GM12891 (cell line): ENCODE results near the gene SDK1.
"Not testable (repeated sequence)": the region's sequence is repeated elsewhere in the genome, so short reads cannot be mapped to it uniquely, and the experiment has no call there.

Experiments
- DNase-seq: peaks from one replicate; pipeline ENCODE4 v3.0.0; 2011; ENCODE audit warnings: low spot score; ENCODE audit not compliant: insufficient read length
- FAIRE-seq: peaks from 2 replicates; lab custom pipeline; 2011; peaks lifted over from hg19 to GRCh38; lab: Jason Lieb, UNC
- PAX5 ChIP-seq: IDR thresholded peaks from 2 replicates; pipeline ENCODE4 v1.6.1; 2011; ENCODE audit warnings: low read length, moderate library complexity, mild to moderate bottlenecking; ENCODE audit not compliant: insufficient read depth, severe bottlenecking
- POLR2A ChIP-seq: IDR thresholded peaks from 2 replicates; pipeline ENCODE4 v1.6.1; 2011; ENCODE audit warnings: low read depth, low read length, control low read depth
- POLR2AphosphoS5 ChIP-seq: IDR thresholded peaks from 2 replicates; pipeline ENCODE4 v1.6.1; 2011; ENCODE audit warnings: low read depth, low read length, control low read depth
- POU2F2 ChIP-seq: IDR thresholded peaks from 2 replicates; pipeline ENCODE4 v1.6.1; 2011; ENCODE audit warnings: low read depth, mild to moderate bottlenecking, control low read depth, low read length, moderate library complexity
- SPI1 ChIP-seq: IDR thresholded peaks from 2 replicates; pipeline ENCODE4 v1.6.1; 2011; ENCODE audit warnings: low read depth, low read length, control low read depth
- TAF1 ChIP-seq: IDR thresholded peaks from 2 replicates; pipeline ENCODE4 v1.6.1; 2011; ENCODE audit warnings: low read depth, low read length, control low read depth

The SDK1 gene

GRCh38 chr7:3683546-3684539 is 382.8 kb downstream of the SDK1 start:
- FAIRE-seq, result no peak

GRCh38 chr7:3688071-3688470 is 387.0 kb downstream of the SDK1 start:
- FAIRE-seq (no peak), DNase-seq (no peak)
- TF ChIP-seq POLR2AphosphoS5, result no peak
- TF ChIP-seq TAF1, result no peak
- no peak for TF ChIP-seq POLR2A
- TF ChIP-seq PAX5, result no peak
- no peak for TF ChIP-seq SPI1
- TF ChIP-seq POU2F2, result no peak

More at GRCh38 chr7:3683546-3684539, 382.8 kb downstream of the SDK1 start:
- TF ChIP-seq PAX5 (no peak), POU2F2 (no peak), POLR2A (no peak), TAF1 (no peak), POLR2AphosphoS5 (no peak), SPI1 (no peak)
- DNase-seq, result no peak

GRCh38 chr7:3688842-3689241 is 387.8 kb downstream of the SDK1 start:
- no peak for TF ChIP-seq POLR2AphosphoS5
- TF ChIP-seq TAF1, result no peak
- TF ChIP-seq POU2F2, result no peak
- no peak for TF ChIP-seq SPI1
- no peak for TF ChIP-seq PAX5
- TF ChIP-seq POLR2A, result no peak
- no peak for DNase-seq
- FAIRE-seq, result no peak

GRCh38 chr7:3691478-3692158 is 390.6 kb downstream of the SDK1 start:
- no peak for TF ChIP-seq POLR2A
- TF ChIP-seq POU2F2, result no peak
- no peak for TF ChIP-seq TAF1
- TF ChIP-seq SPI1, result no peak
- TF ChIP-seq POLR2AphosphoS5, result no peak
- no peak for TF ChIP-seq PAX5
- DNase-seq (no peak), FAIRE-seq (no peak)

- FAIRE-seq (no peak), DNase-seq (no peak)
- no peak for TF ChIP-seq TAF1
- TF ChIP-seq POLR2AphosphoS5, result no peak
- TF ChIP-seq POU2F2, result no peak
- TF ChIP-seq PAX5, result no peak
- TF ChIP-seq SPI1, result no peak
- TF ChIP-seq POLR2A, result no peak
Measured at GRCh38 chr7:3695602-3696001, 394.6 kb downstream of the SDK1 start.

- FAIRE-seq (no peak), DNase-seq (no peak)
- no peak for TF ChIP-seq POLR2AphosphoS5
- TF ChIP-seq POU2F2, result no peak
- no peak for TF ChIP-seq POLR2A
- TF ChIP-seq PAX5, result no peak
- no peak for TF ChIP-seq SPI1
- TF ChIP-seq TAF1, result no peak
Measured at GRCh38 chr7:3696113-3696512, 395.1 kb downstream of the SDK1 start.

- FAIRE-seq, result no peak
- DNase-seq, result no peak
- TF ChIP-seq TAF1 (no peak), POU2F2 (no peak), SPI1 (no peak), POLR2AphosphoS5 (no peak), PAX5 (no peak)
Measured at GRCh38 chr7:3697472-3697871, 396.4 kb downstream of the SDK1 start.

GRCh38 chr7:3705258-3705657 is 404.2 kb downstream of the SDK1 start:
- DNase-seq (no peak), FAIRE-seq (no peak)
- TF ChIP-seq POU2F2 (no peak), POLR2AphosphoS5 (no peak), TAF1 (no peak), PAX5 (no peak), SPI1 (no peak), POLR2A (no peak)

GRCh38 chr7:3706091-3706490 is 405.0 kb downstream of the SDK1 start:
- DNase-seq, FAIRE-seq: not testable (repeated sequence)

- FAIRE-seq (no peak), DNase-seq (no peak)
- TF ChIP-seq PAX5 (no peak), POLR2A (no peak), POLR2AphosphoS5 (no peak), TAF1 (no peak), SPI1 (no peak), POU2F2 (no peak)
Measured at GRCh38 chr7:3710122-3710521, 409.1 kb downstream of the SDK1 start.
